Brain microvascular endothelial cell (primary cell): ENCODE results near the gene AGBL4.

Experiments
- DNase-seq: peaks from one replicate; pipeline ENCODE4 v3.0.0-alpha.2; 2020
- H3K27ac ChIP-seq: fragments of 250-450 bp; sonication (Bioruptor Pico); 2 replicates; pipeline ENCODE4 v1.5.1; 2020; ENCODE audit warnings: mild to moderate bottlenecking, moderate library complexity
- H3K27me3 ChIP-seq: fragments of 250-450 bp; sonication (Bioruptor Pico); replicated peaks from 2 replicates; pipeline ENCODE4 v1.5.1; 2020; ENCODE audit warnings: mild to moderate bottlenecking
- H3K36me3 ChIP-seq: fragments of 250-450 bp; sonication (Bioruptor Pico); replicated peaks from 2 replicates; pipeline ENCODE4 v1.5.1; 2020; ENCODE audit warnings: mild to moderate bottlenecking
- H3K4me3 ChIP-seq: 2 replicates; pipeline ENCODE4 v1.5.1; 2011; ENCODE audit warnings: low read depth, mild to moderate bottlenecking, control low read depth, low read length, moderate library complexity
- CTCF ChIP-seq: IDR thresholded peaks from 2 replicates; pipeline ENCODE4 v1.5.1; 2011; ENCODE audit warnings: low read depth, mild to moderate bottlenecking, moderate library complexity, low read length, control low read depth, inconsistent platforms; ENCODE audit errors: missing control alignments
- in situ Hi-C: cut with HindIII; loops from 2 replicates; pipeline ENCODE4 v1.10.0; 2017; ENCODE audit warnings: low sequenced_read_pairs, low pct_ligation_motif_present

The AGBL4 gene

GRCh38 chr1:48948562-48948961 is 1075.2 kb downstream of the AGBL4 start:
- Histone ChIP-seq H3K36me3 (no peaks in the 10 kb centered on the region), H3K4me3 (no peak overlapping the region), H3K27me3 (no peaks in the 10 kb centered on the region), H3K27ac (no peak overlapping the region)
- in situ Hi-C loops: no loop called here
- TF ChIP-seq CTCF: no peak
- no peak for DNase-seq

- in situ Hi-C loops: no loop called here
- Histone ChIP-seq H3K4me3 (no peak overlapping the region), H3K27me3 (no peaks in the 10 kb centered on the region), H3K36me3 (no peaks in the 10 kb centered on the region), H3K27ac (no peak overlapping the region)
- no peak for DNase-seq
- no peak for TF ChIP-seq CTCF
Measured at GRCh38 chr1:48947761-48948537, 1075.8 kb downstream of the AGBL4 start.

GRCh38 chr1:48946070-48946469 is 1077.7 kb downstream of the AGBL4 start:
- in situ Hi-C loops: no loop called here
- H3K27ac ChIP-seq: no peak overlapping the region
- H3K27me3 ChIP-seq: no peaks in the 10 kb centered on the region
- H3K4me3 ChIP-seq: no peak overlapping the region
- H3K36me3 ChIP-seq: no peaks in the 10 kb centered on the region
- TF ChIP-seq CTCF: no peak
- DNase-seq: no peak

GRCh38 chr1:48944811-48945210 is 1078.9 kb downstream of the AGBL4 start:
- in situ Hi-C loops: no loop called here
- H3K27ac ChIP-seq: no peak overlapping the region
- no peak overlapping the region for H3K4me3 ChIP-seq
- H3K27me3 ChIP-seq: no peaks in the 10 kb centered on the region
- no peaks in the 10 kb centered on the region for H3K36me3 ChIP-seq
- no peak for DNase-seq
- TF ChIP-seq CTCF: no peak

GRCh38 chr1:48943826-48944225 is 1079.9 kb downstream of the AGBL4 start:
- no peaks in the 10 kb centered on the region for H3K27me3 ChIP-seq
- no peak for DNase-seq
- in situ Hi-C loops: no loop called here
- no peak for TF ChIP-seq CTCF
- H3K4me3 ChIP-seq: no peak overlapping the region
- H3K36me3 ChIP-seq: no peaks in the 10 kb centered on the region
- no peak overlapping the region for H3K27ac ChIP-seq

GRCh38 chr1:48943393-48943792 is 1080.4 kb downstream of the AGBL4 start:
- Histone ChIP-seq H3K27ac (no peak overlapping the region), H3K27me3 (no peaks in the 10 kb centered on the region), H3K4me3 (no peak overlapping the region), H3K36me3 (no peaks in the 10 kb centered on the region)
- TF ChIP-seq CTCF: no peak
- no peak for DNase-seq
- in situ Hi-C loops: no loop called here
